Transverse colon (tissue), 3 donors: ENCODE measurements around the gene MEGF10.

Experiments
- CTCF ChIP-seq, 5 experiments: fragments of 200-600 bp in 3 of 5; fragments of 450-650 bp in 2 of 5; sonication (generic) in 3 of 5; IDR thresholded peaks; 1 replicate in 2 of 5; 2 replicates in 3 of 5; pipeline ENCODE4 v1.5.1; 2016 to 2017; ENCODE audit warnings: antibody characterized with exemption in 5 of 5, inconsistent platforms in 3 of 5, mild to moderate bottlenecking in 2 of 5, moderate library complexity in 1 of 5
- EP300 ChIP-seq: sonication (generic); formaldehyde crosslinking; IDR thresholded peaks from one replicate; pipeline ENCODE4 v1.6.1; 2017; ENCODE audit warnings: antibody characterized with exemption, low read depth

- TF ChIP-seq CTCF (IDR thresholded peaks at IDR 0.05) (no peak), EP300 (no peak)
These were observed 127.8 kb downstream of the MEGF10 start for GRCh38 chr5:127418367-127418766.
